HG03571 (cell line): Measurements from ENCODE around the gene UST.
"Not testable (repeated sequence)": the region's sequence is repeated elsewhere in the genome, so short reads cannot be mapped to it uniquely, and the experiment has no call there.

Experiments
- ATAC-seq: cut with Tn5 transposase; IDR thresholded peaks from one replicate; pipeline ENCODE4 v1.9.1; 2021; ENCODE audit not compliant: unreplicated experiment

Gene UST

GRCh38 chr6:148764259-148765020, 17.6 kb downstream of the UST start:
- ATAC-seq, result not testable (repeated sequence)

- ATAC-seq, result no peak
Observed at GRCh38 chr6:148765898-148766808, 19.3 kb downstream of the UST start.

DNA sequence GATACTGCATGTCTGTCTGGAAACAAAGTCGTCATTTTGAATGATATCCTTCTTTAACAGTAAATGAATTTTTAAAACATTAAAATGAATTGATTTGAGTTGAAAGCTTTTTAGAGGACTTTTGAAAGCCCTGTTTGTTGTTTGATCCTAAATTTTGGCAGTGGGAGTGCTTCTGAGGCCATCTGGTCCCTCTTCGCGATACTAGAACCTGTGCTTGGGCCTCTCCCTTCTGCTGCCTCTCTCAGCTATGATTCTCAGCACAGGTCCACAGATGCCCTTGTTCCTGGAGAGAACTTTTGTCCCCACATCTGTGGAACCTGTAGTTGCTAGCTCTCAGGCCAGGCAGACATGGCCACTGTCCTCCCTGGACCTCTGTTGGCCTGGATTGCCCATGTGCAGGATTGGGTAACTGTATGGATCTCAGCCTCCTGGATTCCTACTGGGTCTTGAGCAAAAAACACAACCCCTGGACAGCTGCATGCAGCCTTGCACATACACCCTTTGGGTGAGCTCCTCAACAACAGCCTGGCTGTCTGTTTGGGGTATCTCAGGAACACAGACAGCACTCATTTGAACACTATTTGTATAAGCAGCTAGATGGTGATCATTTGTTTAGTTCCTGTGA, 21.9 kb downstream of the UST start:
- no peak for ATAC-seq

- no peak for ATAC-seq
Observed at GRCh38 chr6:148769304-148769968, 22.6 kb downstream of the UST start.

GRCh38 chr6:148770408-148771211, 23.8 kb downstream of the UST start:
- ATAC-seq, result no peak

- ATAC-seq, result no peak
Observed at GRCh38 chr6:148771212-148771601, 24.4 kb downstream of the UST start.

DNA sequence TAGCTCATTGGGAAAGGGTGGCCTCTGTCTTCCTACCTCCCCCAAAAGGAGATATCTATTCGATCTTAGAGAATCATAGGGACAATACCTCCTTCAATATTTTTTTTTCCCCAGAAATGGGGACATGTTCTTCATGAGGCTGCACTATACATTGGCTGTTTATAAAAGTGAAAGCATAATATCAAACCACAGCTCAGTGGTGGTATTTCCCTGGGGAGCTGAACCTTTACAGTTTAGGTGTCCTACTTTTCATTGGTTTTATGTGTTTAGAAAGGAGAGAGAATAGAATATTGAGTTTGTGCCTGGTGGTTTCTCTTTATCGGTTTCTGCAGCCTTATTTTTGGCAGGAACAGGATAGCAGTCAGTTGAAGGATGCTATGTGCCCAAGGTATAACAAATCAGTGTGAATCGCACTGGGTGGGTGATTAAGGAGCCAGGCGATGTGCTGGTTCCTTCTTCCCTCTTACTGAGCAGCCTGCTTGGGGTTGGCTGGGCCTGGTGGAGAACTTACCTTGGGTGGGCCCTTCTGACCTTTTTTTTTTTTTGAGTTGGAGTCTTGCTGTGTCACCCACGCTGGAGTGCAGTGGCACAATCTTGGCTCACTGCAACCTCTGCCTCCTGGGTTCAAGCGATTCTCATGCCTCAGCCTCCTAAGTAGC, 25.2 kb downstream of the UST start:
- ATAC-seq, result no peak

GRCh38 chr6:148775161-148775560, 28.3 kb downstream of the UST start:
- ATAC-seq, result no peak

DNA sequence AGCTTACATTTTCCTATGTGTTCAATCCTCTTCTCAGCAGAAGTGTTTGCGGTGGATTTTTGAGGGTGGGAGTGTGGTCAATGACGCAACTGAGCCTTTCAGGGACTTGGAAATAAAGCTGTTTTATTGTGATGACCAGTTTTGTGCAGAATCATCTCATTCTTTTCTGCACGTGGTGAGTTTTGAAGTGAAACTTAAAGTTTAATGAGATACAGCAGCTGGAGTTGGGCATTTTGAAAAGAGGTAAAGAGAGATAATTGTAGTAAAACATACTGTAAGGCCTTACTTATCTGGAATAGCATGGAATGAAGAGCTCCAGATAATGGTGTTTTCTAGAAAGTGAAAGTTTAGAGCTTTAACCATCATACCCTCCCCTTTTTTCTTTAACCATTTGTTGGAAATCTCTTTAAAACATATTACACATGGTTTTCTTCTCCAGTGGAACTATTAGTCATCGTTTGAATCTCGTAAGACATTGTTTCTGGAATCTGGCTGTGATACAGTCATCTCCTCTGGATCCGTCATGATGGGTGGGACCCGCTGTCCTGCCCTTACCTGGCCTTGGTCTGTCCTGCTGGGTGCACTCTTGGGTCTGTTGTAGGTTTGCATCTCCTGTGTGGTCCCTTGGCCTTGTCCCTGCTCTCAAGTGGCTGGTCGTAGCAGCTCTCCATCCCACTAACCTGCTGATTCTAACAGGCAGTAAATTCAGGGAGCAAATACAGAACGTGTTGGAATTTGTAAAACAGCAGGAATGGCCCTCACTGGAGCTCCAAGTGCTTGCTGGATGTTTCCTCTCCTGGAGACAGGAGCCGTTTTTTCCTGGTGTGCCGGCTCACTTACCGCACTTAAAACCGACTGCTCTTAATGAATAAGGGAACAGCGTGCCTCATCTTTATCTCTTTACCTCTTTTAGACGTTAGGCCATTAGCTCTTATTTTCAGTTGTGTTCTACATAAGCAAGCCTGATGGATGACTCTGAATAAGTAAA, 29.8 kb downstream of the UST start:
- no peak for ATAC-seq

- no peak for ATAC-seq
Observed at GRCh38 chr6:148779142-148779562, 32.3 kb downstream of the UST start.

DNA sequence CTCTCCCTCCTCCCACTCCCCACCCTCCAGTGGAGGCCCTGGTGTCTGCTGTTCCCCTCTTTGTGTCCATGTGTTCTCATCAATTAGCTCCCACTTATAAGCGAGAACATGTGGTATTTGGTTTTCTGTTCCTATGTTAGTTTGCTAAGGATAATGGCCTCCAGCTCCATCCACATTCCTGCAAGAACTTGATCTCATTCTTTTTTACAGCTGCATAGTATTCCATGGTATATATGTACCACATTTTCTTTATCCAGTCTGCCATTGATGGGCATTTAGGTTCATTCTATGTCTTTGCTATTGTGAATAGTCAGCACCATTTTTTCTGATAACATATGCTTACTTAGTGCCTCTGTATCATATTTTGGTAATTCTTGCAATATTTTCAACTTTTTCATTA, 33.6 kb downstream of the UST start:
- not testable (repeated sequence) for ATAC-seq

DNA sequence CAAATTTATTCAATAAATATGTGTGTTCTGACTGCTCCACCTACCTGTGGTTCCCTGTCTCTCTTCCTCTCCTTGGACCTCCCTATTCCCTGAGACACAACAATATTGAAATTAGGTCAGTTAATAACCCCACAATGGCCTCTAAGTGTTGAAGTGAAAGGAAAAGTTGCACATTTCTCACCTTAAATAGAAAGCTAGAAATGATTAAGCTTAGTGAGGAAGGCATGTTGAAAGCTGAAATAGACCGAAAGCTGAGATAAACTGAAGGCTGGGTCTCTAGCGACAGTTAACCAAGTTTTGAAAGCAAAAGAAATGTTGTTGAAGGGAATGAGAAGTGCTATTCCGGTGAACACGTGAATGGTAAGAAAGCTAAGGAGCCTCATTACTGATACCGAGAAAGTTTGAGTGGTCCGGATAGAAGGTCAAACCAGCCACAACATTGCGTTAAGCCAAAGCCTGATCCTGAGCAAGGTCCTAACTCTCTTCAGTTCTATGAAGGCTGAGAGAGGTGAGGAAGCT, 34.1 kb downstream of the UST start:
- ATAC-seq, result peak; percentile 95

- ATAC-seq, result no peak
Observed at GRCh38 chr6:148789948-148790347, 43.1 kb downstream of the UST start.

DNA sequence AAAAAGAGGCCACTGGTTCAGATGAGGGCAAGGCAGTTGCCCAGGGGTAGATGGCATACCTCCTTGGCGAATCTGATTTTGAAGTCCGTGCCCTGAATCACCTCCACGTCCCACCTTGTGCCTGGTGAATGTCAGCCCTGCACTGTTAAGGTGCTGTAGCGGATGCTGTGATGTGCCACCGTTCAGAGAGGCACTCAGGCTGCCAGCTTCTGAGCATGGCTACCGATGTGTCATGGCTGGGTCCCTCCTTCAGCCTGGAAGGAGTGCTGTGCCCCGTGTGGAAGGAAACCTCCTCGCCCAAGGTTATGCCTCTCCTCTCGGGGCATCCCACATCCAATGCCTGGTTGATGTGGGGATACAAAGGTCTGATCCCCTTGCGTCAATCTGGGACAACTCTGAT, 43.6 kb downstream of the UST start:
- no peak for ATAC-seq

- no peak for ATAC-seq
Observed at GRCh38 chr6:148790817-148791216, 44.0 kb downstream of the UST start.

- ATAC-seq, result no peak
Observed at GRCh38 chr6:148791372-148791771, 44.5 kb downstream of the UST start.

- ATAC-seq, result no peak
Observed at GRCh38 chr6:148793721-148794120, 46.9 kb downstream of the UST start.

DNA sequence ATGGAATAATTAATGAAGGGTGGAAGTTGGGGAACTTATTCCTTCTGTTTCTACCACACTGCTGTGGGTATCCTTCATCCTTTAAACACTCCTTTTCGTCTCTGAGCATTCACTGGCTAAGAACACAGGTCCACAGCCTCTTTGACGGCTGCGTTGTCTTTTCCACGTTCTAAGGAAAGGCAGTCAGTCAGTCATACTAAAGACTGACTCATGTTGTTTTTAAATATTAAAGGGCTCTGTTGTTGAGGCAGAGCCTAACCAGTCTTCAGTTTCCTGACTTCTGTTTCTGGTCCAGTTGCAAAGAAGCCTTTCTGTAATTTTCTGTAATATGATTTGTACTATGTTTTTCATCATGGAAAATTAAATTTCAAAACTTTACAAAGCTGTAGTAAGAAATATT, 48.0 kb downstream of the UST start:
- no peak for ATAC-seq
